ENCODE results near the gene GCNT3.

GCNT3 gene

DNA sequence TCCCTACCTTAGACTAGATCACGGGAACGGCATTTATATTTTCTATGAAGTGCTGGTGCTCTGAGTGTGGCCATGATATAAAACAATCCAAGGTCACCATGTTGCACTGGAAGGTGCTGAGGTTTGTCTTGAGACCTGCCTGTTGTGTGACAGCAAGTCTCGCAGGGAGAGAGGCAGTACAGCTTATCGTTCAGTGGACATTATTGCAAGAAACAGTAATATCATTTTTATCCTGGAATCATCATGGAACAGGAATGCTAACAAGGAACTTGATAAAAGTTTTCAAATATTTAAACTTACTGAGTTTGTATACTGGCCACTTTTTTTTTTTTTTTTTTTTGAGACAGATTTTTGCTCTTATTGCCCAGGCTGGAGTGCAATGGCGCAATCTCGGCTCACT is 40.0 kb upstream of the GCNT3 start:
- no peaks in the 10 kb centered on the region for H3K36me3 ChIP-seq (ENCODE audit: insufficient read depth, insufficient read length, low read length)
- H3K9ac ChIP-seq (ENCODE audit: insufficient read length, low read depth) = no peak overlapping the region
- TF ChIP-seq ZNF274 (IDR thresholded peaks at IDR 0.05; ENCODE audit: low read depth, low read length) (no peak), YY1 (IDR thresholded peaks at IDR 0.05; ENCODE audit: insufficient read depth, insufficient read length) (no peak), SUZ12 (IDR thresholded peaks at IDR 0.05; ENCODE audit: extremely low read depth, insufficient read depth, insufficient read length) (no peak)
- no peak overlapping the region for H3K4me3 ChIP-seq (ENCODE audit: insufficient read length, low read depth)
- DNase-seq (ENCODE audit: low read depth, low spot score) = no peak
- no peaks in the 10 kb centered on the region for H3K4me1 ChIP-seq (ENCODE audit: insufficient read depth, insufficient read length)
- no peaks in the 10 kb centered on the region for H3K27me3 ChIP-seq (ENCODE audit: insufficient read depth, insufficient read length)
- H3K9me3 ChIP-seq (ENCODE audit: insufficient read depth, low read length) = no peaks in the 10 kb centered on the region

DNA sequence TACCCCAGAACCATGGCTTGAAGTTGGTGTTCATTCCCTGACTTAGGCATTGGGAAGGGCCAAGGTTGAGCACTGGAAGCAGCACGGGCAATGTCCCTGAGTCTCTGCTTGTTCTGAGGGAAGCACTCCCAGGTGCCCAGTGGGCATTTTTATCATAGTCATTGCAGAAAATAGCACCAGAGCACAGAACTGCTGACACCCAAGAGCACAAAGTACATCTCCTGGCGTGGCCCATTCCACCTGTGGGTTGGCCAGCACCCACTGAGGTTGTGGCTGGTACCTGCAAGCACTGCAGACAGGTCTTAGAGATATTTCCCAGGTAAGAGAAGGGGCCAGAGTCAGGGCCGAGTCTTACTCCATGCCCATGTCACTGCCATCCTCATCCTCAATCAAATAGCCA is 28.5 kb upstream of the GCNT3 start:
- Histone ChIP-seq H3K9me3 (ENCODE audit: insufficient read depth, low read length) (no peaks in the 10 kb centered on the region), H3K4me1 (ENCODE audit: insufficient read depth, insufficient read length) (no peaks in the 10 kb centered on the region), H3K36me3 (ENCODE audit: insufficient read depth, insufficient read length, low read length) (no peaks in the 10 kb centered on the region), H3K9ac (ENCODE audit: insufficient read length, low read depth) (no peak overlapping the region), H3K27me3 (ENCODE audit: insufficient read depth, insufficient read length) (no peaks in the 10 kb centered on the region), H3K4me3 (ENCODE audit: insufficient read length, low read depth) (no peak overlapping the region)
- no peak for TF ChIP-seq ZNF274 (IDR thresholded peaks at IDR 0.05; ENCODE audit: low read depth, low read length)
- no peak for DNase-seq (ENCODE audit: low read depth, low spot score)

DNA sequence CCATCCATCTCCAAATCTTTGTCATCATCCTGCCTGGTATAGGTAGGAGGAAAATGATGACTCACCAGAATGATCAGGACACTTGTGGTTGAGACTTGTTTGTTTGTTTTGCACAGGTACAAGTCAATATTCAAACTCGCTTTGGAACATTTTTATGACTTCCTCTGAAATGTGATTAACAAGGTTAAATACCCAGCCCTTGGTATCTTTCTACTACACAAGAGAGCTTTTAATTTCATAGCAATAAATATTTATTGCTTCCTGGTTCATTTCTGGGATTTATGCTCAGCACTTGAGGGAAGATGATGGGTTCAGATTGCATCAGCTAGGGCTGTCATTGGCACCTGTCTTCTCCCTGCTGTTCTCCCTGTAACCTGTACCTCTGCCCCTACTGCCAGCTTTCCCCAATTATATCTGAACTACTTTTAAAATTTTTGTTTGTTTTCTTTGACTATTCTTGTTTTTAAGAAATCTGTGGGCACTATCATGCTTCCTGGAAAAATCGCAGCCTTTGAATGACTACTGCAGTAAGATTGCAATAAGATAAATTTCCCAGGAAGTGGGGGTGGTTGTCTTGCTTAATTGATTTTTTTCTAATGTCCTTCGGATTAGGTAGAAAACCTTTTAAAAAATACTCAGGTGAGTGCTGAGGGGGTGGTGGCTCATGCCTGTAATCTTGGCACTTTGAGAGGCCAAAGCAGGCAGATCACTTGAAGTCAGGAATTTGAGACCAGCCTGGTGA is 24.3 kb upstream of the GCNT3 start:
- no peaks in the 10 kb centered on the region for H3K9me3 ChIP-seq (ENCODE audit: insufficient read depth, low read length)
- no peak overlapping the region for H3K4me3 ChIP-seq (ENCODE audit: insufficient read length, low read depth)
- DNase-seq (ENCODE audit: low read depth, low spot score) = no peak
- no peaks in the 10 kb centered on the region for H3K36me3 ChIP-seq (ENCODE audit: insufficient read depth, insufficient read length, low read length)
- TF ChIP-seq SUZ12 (IDR thresholded peaks at IDR 0.05; ENCODE audit: extremely low read depth, insufficient read depth, insufficient read length) (no peak), YY1 (IDR thresholded peaks at IDR 0.05; ENCODE audit: insufficient read depth, insufficient read length) (no peak), ZNF274 (IDR thresholded peaks at IDR 0.05; ENCODE audit: low read depth, low read length) (no peak)
- no peak overlapping the region for H3K9ac ChIP-seq (ENCODE audit: insufficient read length, low read depth)
- H3K4me1 ChIP-seq (ENCODE audit: insufficient read depth, insufficient read length) = no peaks in the 10 kb centered on the region
- H3K27me3 ChIP-seq (ENCODE audit: insufficient read depth, insufficient read length) = no peaks in the 10 kb centered on the region

DNA sequence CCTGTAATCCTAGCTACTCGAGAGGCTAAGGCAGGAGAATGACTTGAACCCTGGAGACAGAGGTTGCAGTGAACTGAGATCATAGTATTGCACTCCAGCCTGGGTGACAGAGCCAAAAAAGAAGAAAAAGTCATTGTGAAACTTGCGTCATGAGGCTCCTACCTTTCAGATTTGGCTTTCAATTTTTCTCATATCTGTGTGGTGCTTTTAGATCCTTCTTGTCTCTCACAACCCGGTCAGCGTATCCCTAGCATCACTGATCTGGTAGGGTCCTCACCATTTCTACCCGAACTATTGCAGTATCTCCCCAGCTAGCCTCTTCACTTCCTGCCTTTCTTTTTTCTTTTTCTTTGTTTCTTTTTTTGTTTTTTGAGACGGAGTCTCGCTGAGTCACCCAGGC is 21.6 kb upstream of the GCNT3 start:
- Histone ChIP-seq H3K9me3 (ENCODE audit: insufficient read depth, low read length) (no peaks in the 10 kb centered on the region), H3K27me3 (ENCODE audit: insufficient read depth, insufficient read length) (no peaks in the 10 kb centered on the region), H3K9ac (ENCODE audit: insufficient read length, low read depth) (no peak overlapping the region), H3K36me3 (ENCODE audit: insufficient read depth, insufficient read length, low read length) (no peaks in the 10 kb centered on the region), H3K4me1 (ENCODE audit: insufficient read depth, insufficient read length) (no peaks in the 10 kb centered on the region), H3K4me3 (ENCODE audit: insufficient read length, low read depth) (no peak overlapping the region)
- TF ChIP-seq ZNF274 (IDR thresholded peaks at IDR 0.05; ENCODE audit: low read depth, low read length) = no peak
- no peak for TF ChIP-seq SUZ12 (IDR thresholded peaks at IDR 0.05; ENCODE audit: extremely low read depth, insufficient read depth, insufficient read length)
- TF ChIP-seq YY1 (IDR thresholded peaks at IDR 0.05; ENCODE audit: insufficient read depth, insufficient read length) = no peak
- DNase-seq (ENCODE audit: low read depth, low spot score) = no peak

DNA sequence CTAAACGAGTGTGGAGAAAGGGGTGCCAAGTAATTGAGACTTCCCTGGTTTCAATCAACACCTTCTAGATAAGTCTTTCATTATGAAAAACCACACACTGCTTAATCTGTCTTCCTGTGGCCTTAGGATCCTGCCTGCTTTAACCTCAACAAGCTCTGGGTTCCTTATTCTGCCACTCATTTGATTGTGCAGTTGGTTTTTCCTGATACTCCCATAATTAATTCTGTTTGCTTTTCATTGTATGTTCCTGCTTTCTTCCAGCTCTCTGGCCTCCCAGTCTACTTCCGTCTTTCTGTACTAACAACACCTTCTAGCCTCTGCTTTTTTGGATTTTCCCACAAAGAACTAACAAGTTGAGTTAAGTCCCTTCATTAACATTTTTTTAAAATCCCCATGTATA is 20.2 kb upstream of the GCNT3 start:
- H3K4me1 ChIP-seq (ENCODE audit: insufficient read depth, insufficient read length) = no peaks in the 10 kb centered on the region
- TF ChIP-seq SUZ12 (IDR thresholded peaks at IDR 0.05; ENCODE audit: extremely low read depth, insufficient read depth, insufficient read length) (no peak), YY1 (IDR thresholded peaks at IDR 0.05; ENCODE audit: insufficient read depth, insufficient read length) (no peak), ZNF274 (IDR thresholded peaks at IDR 0.05; ENCODE audit: low read depth, low read length) (no peak)
- H3K27me3 ChIP-seq (ENCODE audit: insufficient read depth, insufficient read length) = no peaks in the 10 kb centered on the region
- no peak overlapping the region for H3K9ac ChIP-seq (ENCODE audit: insufficient read length, low read depth)
- no peak for DNase-seq (ENCODE audit: low read depth, low spot score)
- no peaks in the 10 kb centered on the region for H3K36me3 ChIP-seq (ENCODE audit: insufficient read depth, insufficient read length, low read length)
- H3K9me3 ChIP-seq (ENCODE audit: insufficient read depth, low read length) = no peaks in the 10 kb centered on the region
- no peak overlapping the region for H3K4me3 ChIP-seq (ENCODE audit: insufficient read length, low read depth)

DNA sequence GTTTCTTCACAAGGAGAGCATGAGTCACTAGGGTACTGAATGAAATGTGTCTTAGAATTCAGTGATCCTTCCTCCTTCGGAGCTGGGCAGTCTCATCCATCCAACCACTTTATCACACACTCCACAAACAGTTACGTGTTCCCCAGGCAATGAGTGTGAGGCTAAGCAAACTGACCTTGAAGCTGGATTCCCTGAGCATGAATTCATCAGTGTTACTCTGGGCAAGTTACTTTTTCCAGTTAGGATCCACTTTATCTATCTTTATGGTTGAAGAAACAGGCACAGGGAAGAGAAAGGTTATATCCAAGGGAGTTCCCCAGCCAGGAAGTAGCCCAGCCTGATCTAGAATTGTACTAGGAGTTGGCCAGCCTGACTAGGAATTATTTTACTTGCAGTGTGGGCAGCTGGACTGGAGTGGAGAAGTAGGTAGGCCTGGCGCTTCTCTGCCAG is 17.1 kb upstream of the GCNT3 start:
- no peaks in the 10 kb centered on the region for H3K9me3 ChIP-seq (ENCODE audit: insufficient read depth, low read length)
- no peaks in the 10 kb centered on the region for H3K36me3 ChIP-seq (ENCODE audit: insufficient read depth, insufficient read length, low read length)
- H3K4me3 ChIP-seq (ENCODE audit: insufficient read length, low read depth) = no peak overlapping the region
- TF ChIP-seq ZNF274 (IDR thresholded peaks at IDR 0.05; ENCODE audit: low read depth, low read length) = no peak
- no peak for TF ChIP-seq SUZ12 (IDR thresholded peaks at IDR 0.05; ENCODE audit: extremely low read depth, insufficient read depth, insufficient read length)
- TF ChIP-seq YY1 (IDR thresholded peaks at IDR 0.05; ENCODE audit: insufficient read depth, insufficient read length) = no peak
- no peak for DNase-seq (ENCODE audit: low read depth, low spot score)
- H3K9ac ChIP-seq (ENCODE audit: insufficient read length, low read depth) = no peak overlapping the region
- no peaks in the 10 kb centered on the region for H3K27me3 ChIP-seq (ENCODE audit: insufficient read depth, insufficient read length)
- no peaks in the 10 kb centered on the region for H3K4me1 ChIP-seq (ENCODE audit: insufficient read depth, insufficient read length)

DNA sequence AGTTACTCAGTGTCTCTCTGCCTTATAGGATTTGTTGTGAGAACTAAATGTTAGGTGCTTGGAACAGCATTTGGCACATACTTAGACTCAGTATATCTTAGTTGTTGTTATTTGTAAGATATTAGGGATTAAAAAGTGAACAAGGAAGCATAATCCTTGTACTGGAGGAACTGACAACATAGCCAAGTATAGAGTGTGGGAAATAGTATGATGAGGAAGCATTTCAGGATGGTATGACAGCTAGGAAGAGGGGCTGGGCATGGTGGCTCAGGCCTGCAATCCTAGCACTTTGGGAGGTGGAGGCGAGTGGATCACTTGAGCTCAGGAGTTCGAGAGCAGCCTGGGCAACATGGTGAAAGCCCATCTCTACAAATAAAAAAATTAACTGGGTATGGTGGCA is 16.6 kb upstream of the GCNT3 start:
- Histone ChIP-seq H3K4me3 (ENCODE audit: insufficient read length, low read depth) (no peak overlapping the region), H3K4me1 (ENCODE audit: insufficient read depth, insufficient read length) (no peaks in the 10 kb centered on the region), H3K36me3 (ENCODE audit: insufficient read depth, insufficient read length, low read length) (no peaks in the 10 kb centered on the region), H3K9me3 (ENCODE audit: insufficient read depth, low read length) (no peaks in the 10 kb centered on the region), H3K27me3 (ENCODE audit: insufficient read depth, insufficient read length) (no peaks in the 10 kb centered on the region), H3K9ac (ENCODE audit: insufficient read length, low read depth) (no peak overlapping the region)
- TF ChIP-seq ZNF274 (IDR thresholded peaks at IDR 0.05; ENCODE audit: low read depth, low read length) = no peak
- TF ChIP-seq YY1 (IDR thresholded peaks at IDR 0.05; ENCODE audit: insufficient read depth, insufficient read length) = no peak
- no peak for TF ChIP-seq SUZ12 (IDR thresholded peaks at IDR 0.05; ENCODE audit: extremely low read depth, insufficient read depth, insufficient read length)
- no peak for DNase-seq (ENCODE audit: low read depth, low spot score)

All from NT2/D1 (cell line).